Measurements from ENCODE around the gene DENND1A.

GRCh38 chr9:123517512-123517911 is 412.4 kb downstream of the DENND1A start:
- TF ChIP-seq, protein P1, sequence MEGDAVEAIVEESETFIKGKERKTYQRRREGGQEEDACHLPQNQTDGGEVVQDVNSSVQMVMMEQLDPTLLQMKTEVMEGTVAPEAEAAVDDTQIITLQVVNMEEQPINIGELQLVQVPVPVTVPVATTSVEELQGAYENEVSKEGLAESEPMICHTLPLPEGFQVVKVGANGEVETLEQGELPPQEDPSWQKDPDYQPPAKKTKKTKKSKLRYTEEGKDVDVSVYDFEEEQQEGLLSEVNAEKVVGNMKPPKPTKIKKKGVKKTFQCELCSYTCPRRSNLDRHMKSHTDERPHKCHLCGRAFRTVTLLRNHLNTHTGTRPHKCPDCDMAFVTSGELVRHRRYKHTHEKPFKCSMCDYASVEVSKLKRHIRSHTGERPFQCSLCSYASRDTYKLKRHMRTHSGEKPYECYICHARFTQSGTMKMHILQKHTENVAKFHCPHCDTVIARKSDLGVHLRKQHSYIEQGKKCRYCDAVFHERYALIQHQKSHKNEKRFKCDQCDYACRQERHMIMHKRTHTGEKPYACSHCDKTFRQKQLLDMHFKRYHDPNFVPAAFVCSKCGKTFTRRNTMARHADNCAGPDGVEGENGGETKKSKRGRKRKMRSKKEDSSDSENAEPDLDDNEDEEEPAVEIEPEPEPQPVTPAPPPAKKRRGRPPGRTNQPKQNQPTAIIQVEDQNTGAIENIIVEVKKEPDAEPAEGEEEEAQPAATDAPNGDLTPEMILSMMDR (IDR thresholded peaks at IDR 0.05) = no peak
- TF ChIP-seq POLR2A (IDR thresholded peaks at IDR 0.05; ENCODE audit: low read depth) (no peak), EP300 (IDR thresholded peaks at IDR 0.05) (no peak), POLR2AphosphoS5 (IDR thresholded peaks at IDR 0.05) (no peak)
